ENCODE measurements around the gene SPSB3. TPM values are rescaled to one million over a fixed set of nuclear protein-coding genes. Genes with fewer than 3 reads are reported as not detected.

SPSB3 gene
- total RNA-seq, 2 donors from 2014 or later, result 25.9 to 27.7 TPM

GRCh38 chr16:1731603-1732002, 50.8 kb downstream of the SPSB3 start:
- intact Hi-C loops (cut with DNase I), result no loop called here
- ATAC-seq, result no peak
- no peak for DNase-seq

DNA sequence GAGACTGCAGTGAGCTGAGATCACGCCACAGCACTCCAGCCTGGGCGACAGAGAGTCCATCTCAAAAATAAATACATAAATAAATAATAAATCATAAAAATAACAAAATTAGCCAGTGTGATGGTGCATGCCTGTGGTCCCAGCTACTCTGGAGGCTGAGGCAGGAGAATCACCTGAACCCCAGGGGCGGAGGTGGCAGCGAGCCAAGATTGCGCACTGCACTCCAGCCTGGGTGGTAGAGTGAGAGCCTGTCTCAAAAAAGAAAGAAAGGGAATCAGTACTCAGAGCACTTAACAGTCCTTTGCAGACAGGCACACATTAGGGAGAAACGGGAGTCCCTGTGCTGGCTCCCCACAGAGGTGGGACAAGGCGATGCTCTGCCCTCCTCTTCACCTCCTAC, 51.3 kb downstream of the SPSB3 start:
- intact Hi-C loops (cut with DNase I), result no loop called here
- DNase-seq (no peak), ATAC-seq (no peak)

- no peak for ATAC-seq
- DNase-seq, result no peak
- intact Hi-C loops (cut with DNase I), result no loop called here
Observed at GRCh38 chr16:1729445-1729844, 52.9 kb downstream of the SPSB3 start.

GRCh38 chr16:1729026-1729425, 53.3 kb downstream of the SPSB3 start:
- DNase-seq (no peak), ATAC-seq (no peak)
- intact Hi-C loops (cut with DNase I), result no loop called here

DNA sequence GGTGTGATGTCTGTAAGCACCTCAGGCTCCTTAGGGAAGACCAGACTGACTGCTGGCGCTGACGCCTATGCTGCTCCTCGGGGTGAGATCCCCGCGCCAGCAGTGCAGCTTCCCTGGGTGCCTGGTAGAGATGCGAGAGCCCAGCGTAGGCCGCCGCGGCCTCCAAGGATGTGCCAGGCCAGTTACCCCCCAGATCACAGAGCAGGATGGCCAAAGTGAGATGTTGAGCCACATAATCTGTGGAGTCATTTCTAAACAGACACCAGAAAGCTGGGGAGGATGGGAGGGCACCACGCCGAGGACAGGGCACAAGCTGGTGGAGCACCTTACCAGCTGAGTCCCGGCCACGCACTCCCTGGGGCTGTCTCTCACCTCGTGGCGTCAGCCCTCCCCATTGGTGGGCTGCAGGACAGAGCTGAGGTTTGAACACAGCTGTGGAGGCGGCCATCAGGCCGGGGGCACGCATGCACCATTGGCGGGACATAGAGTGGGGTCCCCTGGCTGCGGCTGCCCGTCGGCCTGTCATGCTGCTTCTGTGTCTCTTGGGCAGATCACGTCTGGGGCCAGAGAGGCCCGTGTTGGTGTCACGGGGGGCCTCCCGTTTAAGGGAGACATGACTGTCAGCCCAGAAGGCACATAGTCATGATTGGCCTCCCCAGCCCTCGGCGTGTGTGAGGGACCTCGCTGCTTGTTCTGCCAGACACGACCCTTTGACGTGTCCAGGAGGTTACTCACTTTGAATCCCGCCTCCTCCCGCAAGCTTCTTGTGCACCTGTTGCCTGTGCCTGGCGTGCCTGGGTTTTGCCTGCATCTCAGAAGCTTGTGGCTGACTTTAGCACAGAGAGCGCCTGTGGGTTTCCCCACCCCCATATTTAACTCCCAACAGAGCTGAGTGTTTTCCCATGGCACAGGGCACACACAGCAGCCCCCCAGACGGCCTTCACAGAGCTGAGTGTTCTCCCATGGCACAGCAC, 54.4 kb downstream of the SPSB3 start:
- intact Hi-C loops (cut with DNase I), result no loop called here
- no peak for DNase-seq
- no peak for ATAC-seq

Small RNA genes lying within 50 kb of the gene (microRNA-seq; reads per million reads assigned to microRNA genes)
- 0.54 to 0.81 reads per million in 2 donors for gene MIR3177

Other genes starting within 250 kb of the SPSB3 start
- 10 to 100 TPM; 26.7 to 29.4 TPM for gene TMEM204, start 248.9 kb downstream of the SPSB3 start, total RNA-seq
- 1 to 10 TPM; 6.9 to 8.6 TPM for gene IFT140, start 170.5 kb downstream of the SPSB3 start, total RNA-seq
- 10 to 100 TPM; 10.2 to 12.1 TPM for gene CRAMP1, start 170.2 kb downstream of the SPSB3 start, total RNA-seq
- gene JPT2, start 104.3 kb downstream of the SPSB3 start, total RNA-seq, result 10 to 100 TPM; 29.1 to 35.3 TPM
- 10 to 100 TPM; 60.9 to 70.4 TPM for gene MAPK8IP3, start 76.4 kb downstream of the SPSB3 start, total RNA-seq
- gene NME3, start 11.0 kb downstream of the SPSB3 start, total RNA-seq, result 10 to 100 TPM; 35.7 to 43.4 TPM
- 10 to 100 TPM in 1 of 2 donors, 1 to 10 TPM in 1; 6.9 to 11.9 TPM for gene EME2, start 9.8 kb downstream of the SPSB3 start, total RNA-seq
- 10 to 100 TPM; 57.0 to 69.2 TPM for gene MRPS34, start 9.4 kb downstream of the SPSB3 start, total RNA-seq
- gene NUBP2, start 389 bp upstream of the SPSB3 start, total RNA-seq, result 10 to 100 TPM; 32.5 to 33.6 TPM
- gene IGFALS, start 11.1 kb upstream of the SPSB3 start, total RNA-seq, result not detected
- 100 to 1,000 TPM; 113 to 123 TPM for gene HAGH, start 44.3 kb upstream of the SPSB3 start, total RNA-seq
- gene FAHD1, start 44.6 kb upstream of the SPSB3 start, total RNA-seq, result 10 to 100 TPM; 21.1 to 21.2 TPM
- under 1 TPM; 0.18 to 0.21 TPM for gene MEIOB, start 89.6 kb upstream of the SPSB3 start, total RNA-seq
- not detected for gene HS3ST6, start 135.8 kb upstream of the SPSB3 start, total RNA-seq
- gene MSRB1, start 160.6 kb upstream of the SPSB3 start, total RNA-seq, result 10 to 100 TPM; 23.6 to 30.8 TPM
- 10 to 100 TPM; 33.4 to 78.2 TPM for gene RPL3L, start 172.1 kb upstream of the SPSB3 start, total RNA-seq
- gene NDUFB10, start 177.0 kb upstream of the SPSB3 start, total RNA-seq, result 100 to 1,000 TPM; 411 to 435 TPM
- gene RPS2, start 182.3 kb upstream of the SPSB3 start, total RNA-seq, result 1,000 to 10,000 TPM; 1,152 to 1,209 TPM
- gene RNF151, start 184.3 kb upstream of the SPSB3 start, total RNA-seq, result not detected
- 10 to 100 TPM; 19.4 to 21.5 TPM for gene TBL3, start 189.5 kb upstream of the SPSB3 start, total RNA-seq
- gene NOXO1, start 198.9 kb upstream of the SPSB3 start, total RNA-seq, result not detected
- 10 to 100 TPM; 18.1 to 20.6 TPM for gene GFER, start 201.6 kb upstream of the SPSB3 start, total RNA-seq
- 1 to 10 TPM in 1 of 2 donors, under 1 TPM in 1; 0.74 to 1.9 TPM for gene SYNGR3, start 207.4 kb upstream of the SPSB3 start, total RNA-seq
- 10 to 100 TPM; 14.7 to 22.9 TPM for gene ZNF598, start 227.2 kb upstream of the SPSB3 start, total RNA-seq
- under 1 TPM in 1 of 2 donors, not detected in 1; 0.84 TPM for gene NPW, start 237.2 kb upstream of the SPSB3 start, total RNA-seq
- gene NHERF2, start 244.3 kb upstream of the SPSB3 start, total RNA-seq, result 100 to 1,000 TPM; 164 to 242 TPM

Measured in left cardiac atrium (tissue), 4 donors.